Lower lobe of right lung (tissue), 2 donors: ENCODE data around the gene SCN1B. TPM values are rescaled to one million over a fixed set of nuclear protein-coding genes. Genes with fewer than 3 reads are reported as not detected.

Experiments used
- ATAC-seq, 2 donors: fragments of 200-7000 bp; cut with Tn5 transposase; one replicate each; pipeline ENCODE4 v1.9.1; 2020 to 2022; ENCODE audit warnings: mild to moderate bottlenecking in 2 of 2, moderate library complexity in 2 of 2
- DNase-seq: peaks from one replicate; pipeline ENCODE4 v3.0.0-alpha.2; 2020
- H3K27ac ChIP-seq: fragments of 200-600 bp; one replicate; pipeline ENCODE4 v1.8.0; 2022
- H3K27me3 ChIP-seq: fragments of 200-600 bp; one replicate; pipeline ENCODE4 v1.8.0; 2022; ENCODE audit warnings: low read depth
- H3K36me3 ChIP-seq: fragments of 200-600 bp; one replicate; pipeline ENCODE4 v1.8.0; 2022; ENCODE audit warnings: mild to moderate bottlenecking
- H3K4me1 ChIP-seq: fragments of 200-600 bp; one replicate; pipeline ENCODE4 v1.8.0; 2022
- H3K4me3 ChIP-seq: fragments of 200-600 bp; one replicate; pipeline ENCODE4 v1.8.0; 2022; ENCODE audit warnings: mild to moderate bottlenecking
- H3K9me3 ChIP-seq: fragments of 200-600 bp; one replicate; pipeline ENCODE4 v1.8.0; 2022
- CTCF ChIP-seq: fragments of 200-600 bp; IDR thresholded peaks from one replicate; pipeline ENCODE4 v1.8.0; 2022; ENCODE audit warnings: antibody characterized with exemption, mild to moderate bottlenecking
- intact Hi-C: fragments of 100-400 bp; cut with DNase I; formaldehyde crosslinking; loops from one replicate; pipeline ENCODE4 v1.11.0; 2022
- total RNA-seq: library from RNA; stranded (reverse); fragmentation: NEBNext Ultra II Directional; extraction: Animal tissue kit (Norgen Biotek cat#: 25700); gene quantifications from one replicate; pipeline ENCODE4 v1.2.1, GENCODE V29; 2021
- donor health status: DM: no; HTN: yes; CAD: no; lungs with severe emphysema.

The SCN1B gene
- total RNA-seq, 1 donor from 2014 or later = 9.8 TPM

GRCh38 chr19:35066691-35067563, 36.7 kb downstream of the SCN1B start:
- Histone ChIP-seq H3K27me3 (no peaks in the 10 kb centered on the region), H3K36me3 (no peaks in the 10 kb centered on the region), H3K4me3 (no peak overlapping the region), H3K4me1 (peaks cover 6% of the 10 kb centered on the region), H3K27ac (no peak overlapping the region), H3K9me3 (peaks cover 3% of the 10 kb centered on the region)
- DNase-seq = peak; percentile 91
- intact Hi-C loops = no loop called here
- peak; percentile 92 for TF ChIP-seq CTCF
- ATAC-seq = peak; percentile 90 to 91

- Histone ChIP-seq H3K27ac (no peak overlapping the region), H3K36me3 (no peaks in the 10 kb centered on the region), H3K27me3 (no peaks in the 10 kb centered on the region), H3K4me3 (no peak overlapping the region), H3K9me3 (peaks cover 3% of the 10 kb centered on the region), H3K4me1 (peaks cover 6% of the 10 kb centered on the region)
- DNase-seq (peak; percentile 6), ATAC-seq (no peak)
- intact Hi-C loops = no loop called here
- no peak for TF ChIP-seq CTCF
Observed at GRCh38 chr19:35068941-35069634, 38.8 kb downstream of the SCN1B start.

GRCh38 chr19:35069696-35070095, 39.4 kb downstream of the SCN1B start:
- ATAC-seq (no peak), DNase-seq (no peak)
- no peaks in the 10 kb centered on the region for H3K36me3 ChIP-seq
- H3K4me1 ChIP-seq = peaks cover 6% of the 10 kb centered on the region
- intact Hi-C loops = no loop called here
- peaks cover 3% of the 10 kb centered on the region for H3K9me3 ChIP-seq
- H3K27ac ChIP-seq = no peak overlapping the region
- H3K27me3 ChIP-seq = no peaks in the 10 kb centered on the region
- H3K4me3 ChIP-seq = no peak overlapping the region
- TF ChIP-seq CTCF = no peak

- peaks cover 3% of the 10 kb centered on the region for H3K9me3 ChIP-seq
- H3K36me3 ChIP-seq = no peaks in the 10 kb centered on the region
- intact Hi-C loops = no loop called here
- H3K4me1 ChIP-seq = peaks cover 6% of the 10 kb centered on the region
- TF ChIP-seq CTCF = no peak
- H3K4me3 ChIP-seq = no peak overlapping the region
- no peak overlapping the region for H3K27ac ChIP-seq
- no peak for DNase-seq
- no peaks in the 10 kb centered on the region for H3K27me3 ChIP-seq
- no peak for ATAC-seq
Observed at GRCh38 chr19:35070471-35070870, 40.2 kb downstream of the SCN1B start.

GRCh38 chr19:35073516-35073915, 43.2 kb downstream of the SCN1B start:
- Histone ChIP-seq H3K36me3 (no peaks in the 10 kb centered on the region), H3K27ac (no peak overlapping the region), H3K4me1 (no peaks in the 10 kb centered on the region), H3K4me3 (no peak overlapping the region), H3K27me3 (no peaks in the 10 kb centered on the region), H3K9me3 (peaks cover 3% of the 10 kb centered on the region)
- DNase-seq (peak; percentile 25), ATAC-seq (no peak)
- intact Hi-C loops = no loop called here
- TF ChIP-seq CTCF = no peak
